Measurements from ENCODE around the gene ZNF667.

Gene ZNF667

GRCh38 chr19:56476651-56477428 is at the start of gene ZNF667:
ZNF667 (minus strand) TSS chr19:56477345; CDS start chr19:56462370, 14,975 bp downstream.
- peak in 9 of 14 donors; percentile 21 to 67 (median 33) for DNase-seq

DNA sequence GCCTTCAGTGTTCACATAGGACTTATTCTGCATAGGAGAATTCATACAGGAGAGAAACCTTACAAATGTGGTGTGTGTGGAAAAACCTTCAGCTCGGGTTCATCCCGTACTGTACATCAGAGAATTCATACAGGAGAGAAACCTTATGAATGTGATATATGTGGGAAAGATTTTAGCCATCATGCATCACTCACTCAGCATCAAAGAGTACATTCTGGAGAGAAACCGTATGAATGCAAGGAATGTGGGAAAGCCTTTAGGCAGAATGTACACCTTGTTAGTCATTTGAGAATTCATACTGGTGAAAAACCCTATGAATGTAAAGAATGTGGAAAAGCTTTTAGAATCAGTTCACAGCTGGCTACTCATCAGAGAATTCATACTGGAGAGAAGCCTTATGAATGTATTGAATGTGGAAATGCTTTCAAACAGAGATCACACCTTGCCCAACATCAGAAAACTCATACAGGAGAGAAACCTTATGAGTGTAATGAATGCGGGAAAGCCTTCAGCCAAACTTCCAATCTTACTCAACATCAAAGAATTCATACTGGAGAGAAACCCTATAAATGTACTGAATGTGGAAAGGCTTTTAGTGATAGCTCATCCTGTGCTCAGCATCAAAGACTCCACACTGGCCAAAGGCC is 48.2 kb upstream of the ZNF667 start:
- DNase-seq: no peak

GRCh38 chr19:56508290-56508778 is 31.2 kb upstream of the ZNF667 start:
- DNase-seq: peak in 4 of 14 donors; percentile 6 to 37 (median 22)

DNA sequence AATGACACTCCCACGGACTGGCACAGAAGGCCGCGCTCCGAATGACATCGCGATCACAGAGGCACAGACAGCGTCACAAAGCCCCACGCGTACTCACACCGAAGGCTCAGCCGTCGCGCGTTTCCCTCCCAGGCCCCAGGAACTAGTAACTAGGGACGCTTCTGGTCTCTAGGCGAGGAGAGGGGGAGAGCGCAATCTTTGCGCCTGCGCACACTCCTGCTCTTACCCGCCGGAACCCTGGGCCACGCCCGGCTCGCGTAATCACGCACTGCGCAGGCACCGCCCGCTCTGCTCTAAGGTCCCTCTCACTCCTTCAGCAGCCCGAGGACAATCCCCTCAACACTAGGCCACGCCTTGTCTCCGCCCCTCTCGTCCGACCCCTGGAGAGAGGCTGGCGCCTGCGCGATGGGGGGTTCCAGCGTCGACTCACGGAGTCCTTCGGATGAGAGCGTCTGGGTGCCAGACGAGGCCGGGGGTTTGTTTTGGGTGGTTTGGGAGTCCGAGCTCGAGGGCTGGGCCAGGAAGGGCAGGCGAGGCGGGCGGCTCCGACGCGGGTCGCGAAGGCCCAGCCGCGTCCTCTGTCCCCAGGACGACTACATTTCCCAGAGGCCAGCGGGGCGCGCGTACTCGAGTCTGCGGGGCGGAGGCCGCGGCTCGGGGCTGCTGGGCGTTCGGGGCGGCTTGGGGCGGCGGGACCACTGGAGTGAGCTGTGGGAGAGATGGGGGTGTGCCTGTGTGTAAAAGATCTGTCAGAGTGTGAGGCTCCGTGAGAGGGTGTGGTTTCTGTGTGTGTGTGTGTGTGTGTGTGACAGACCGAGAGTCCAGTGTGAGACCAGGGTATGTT is 30.5 kb upstream of the ZNF667 start, which contains the start of gene ZNF471:
Gene ZNF471, plus strand, starts transcription at position 410 of the 844 bp plus-strand sequence. CDS start 3,717 bp downstream, outside the sequence.
- peak; percentile 80 to 99 (median 96) for DNase-seq

DNA sequence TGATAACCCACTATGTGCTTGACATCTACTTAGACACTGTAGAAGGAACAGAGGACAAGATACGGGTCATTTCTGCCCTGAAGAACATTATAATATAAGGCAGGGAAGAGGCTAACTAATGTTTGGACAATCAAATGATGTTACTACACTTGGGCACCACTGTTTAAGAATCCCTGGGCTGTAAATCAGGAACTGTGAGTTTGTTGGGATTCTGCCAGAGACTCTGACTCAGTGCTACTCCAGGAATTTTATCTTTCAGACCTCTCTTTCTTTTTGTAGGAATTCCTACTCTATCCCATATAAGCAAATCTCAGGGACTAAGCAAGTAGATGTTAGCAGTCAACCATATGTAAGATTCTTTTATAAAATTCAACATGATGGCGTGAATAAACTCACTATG is 27.4 kb upstream of the ZNF667 start:
- no peak for DNase-seq

- DNase-seq: no peak
Observed at GRCh38 chr19:56491399-56491798, 14.3 kb upstream of the ZNF667 start.

- peak; percentile 72 to 99 (median 97) for DNase-seq
Observed at GRCh38 chr19:56477429-56478338, 539 bp upstream of the ZNF667 start.

GRCh38 chr19:56476093-56476492 is 1.1 kb downstream of the ZNF667 start:
- DNase-seq: peak in 1 of 14 donors; percentile 17

DNA sequence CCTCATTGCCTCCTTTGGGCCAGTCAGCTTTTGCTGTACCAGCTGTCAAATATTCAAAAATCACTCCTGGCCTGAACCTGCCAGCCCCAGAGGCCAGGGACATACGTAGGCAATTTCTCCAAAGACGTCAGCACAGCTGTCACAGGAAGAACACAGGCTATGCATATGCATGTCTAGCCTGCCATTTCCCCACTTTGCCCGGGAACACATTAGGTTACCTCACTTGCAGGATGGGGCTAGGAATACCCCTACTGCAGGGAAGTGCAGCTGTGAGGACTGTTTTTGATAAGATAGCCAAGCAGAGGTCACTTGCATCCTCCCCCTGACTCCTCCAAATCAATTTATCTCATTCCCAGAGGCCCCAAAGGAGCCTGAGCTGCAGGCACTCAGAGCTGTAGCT is 2.8 kb downstream of the ZNF667 start:
- DNase-seq: no peak

DNA sequence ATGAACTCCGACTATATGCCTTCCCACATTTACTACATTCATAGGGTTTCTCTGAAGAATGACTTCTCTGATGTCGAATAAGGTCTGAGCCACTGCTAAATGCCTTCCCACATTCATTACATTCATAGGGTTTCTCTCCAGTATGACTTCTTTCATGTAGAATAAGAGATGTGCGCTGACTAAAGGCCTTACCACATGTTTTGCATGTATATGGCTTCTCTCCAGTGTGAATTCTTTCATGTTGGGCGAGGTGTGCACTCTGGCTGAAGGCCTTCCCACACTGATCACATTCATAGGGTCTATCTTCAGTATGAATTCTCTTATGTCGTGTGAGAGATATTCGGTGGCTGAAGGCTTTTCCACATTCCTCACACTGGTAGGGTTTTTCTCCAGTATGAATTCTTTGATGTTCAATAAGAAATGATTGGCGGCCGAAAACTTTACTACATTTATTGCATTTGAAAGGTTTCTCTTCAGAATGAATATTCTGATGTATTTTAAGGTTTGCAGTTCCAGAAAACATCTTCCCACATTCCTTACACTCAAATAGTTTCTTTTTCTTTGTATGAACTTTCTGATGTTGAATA is 35.8 kb downstream of the ZNF667 start:
- DNase-seq: no peak

GRCh38 chr19:56423985-56424353 is 53.2 kb downstream of the ZNF667 start:
- no peak for DNase-seq

- no peak for DNase-seq
Observed at GRCh38 chr19:56423276-56423984, 53.7 kb downstream of the ZNF667 start.

GRCh38 chr19:56405062-56405461 is 72.1 kb downstream of the ZNF667 start:
- DNase-seq: no peak

- no peak for DNase-seq
Observed at GRCh38 chr19:56404705-56405056, 72.5 kb downstream of the ZNF667 start.

- DNase-seq: peak; percentile 84 to 98 (median 93)
Observed at GRCh38 chr19:56403764-56404704, 73.1 kb downstream of the ZNF667 start, which contains the start of gene ZNF583. ZNF583 (plus strand) TSS chr19:56404332; CDS start chr19:56407115, 2,783 bp downstream.

- peak in 1 of 14 donors; percentile 0 for DNase-seq
Observed at GRCh38 chr19:56403261-56403660, 73.9 kb downstream of the ZNF667 start.

- no peak for DNase-seq
Observed at GRCh38 chr19:56400485-56400884, 76.7 kb downstream of the ZNF667 start.

DNA sequence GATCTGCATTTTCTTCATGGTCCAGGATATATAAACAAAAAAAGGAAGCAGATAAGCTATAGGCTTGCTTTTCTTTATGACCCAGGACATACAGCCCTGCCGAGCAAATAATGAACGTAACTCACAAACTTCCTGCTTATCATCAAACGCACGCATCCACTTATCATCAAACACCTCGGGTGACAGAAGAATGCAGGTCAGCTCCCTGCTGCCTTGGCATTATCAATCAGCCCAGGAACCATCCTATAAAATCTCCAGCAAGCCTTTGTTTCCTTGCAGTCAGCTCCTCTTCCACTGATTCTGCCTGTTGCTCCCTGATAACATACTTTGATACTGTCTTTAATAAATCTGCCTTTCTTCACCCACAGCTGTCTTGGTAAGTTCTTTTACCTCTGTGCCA is 78.3 kb downstream of the ZNF667 start:
- no peak for DNase-seq

Data from C1 segment of cervical spinal cord (tissue), 14 donors.